Activated CD4-positive, alpha-beta memory T cell treated with anti-CD3 and anti-CD28 coated beads, Interleukin-2, amount 10 ng/mL, durations not matched to agents 7 days and 5 days (primary cell): ENCODE measurements around the gene LRRN1. TPM values are rescaled to one million over a fixed set of nuclear protein-coding genes. Genes with fewer than 3 reads are reported as not detected.
A peak's percentile ranks its signal among the peaks of the same experiment; 100 is the strongest.

Experiments used
- CTCF ChIA-PET: fragments of 350-600 bp; sonication (Branson Sonifier 250); formaldehyde crosslinking; loops from one replicate; lab custom pipeline; 2021; ENCODE audit warnings: antibody characterized with exemption, inconsistent platforms; lab: Charles Lee
- POLR2A ChIA-PET: fragments of 350-600 bp; sonication (Branson Sonifier 250); formaldehyde crosslinking; loops from one replicate; lab custom pipeline; 2021; ENCODE audit warnings: antibody characterized with exemption; lab: Charles Lee
- DNase-seq: peaks from one replicate; pipeline ENCODE4 v3.0.0-alpha.2; 2020
- H3K27ac Mint-ChIP-seq: one replicate; pipeline ENCODE4 v1.8.0; 2021; ENCODE audit warnings: mild to moderate bottlenecking, mixed read lengths
- H3K27me3 Mint-ChIP-seq: one replicate; pipeline ENCODE4 v1.8.0; 2021; ENCODE audit warnings: mixed read lengths
- H3K36me3 Mint-ChIP-seq: one replicate; pipeline ENCODE4 v1.8.0; 2021; ENCODE audit warnings: low read depth, mixed read lengths
- H3K4me1 Mint-ChIP-seq: one replicate; pipeline ENCODE4 v1.8.0; 2021; ENCODE audit warnings: mixed read lengths
- H3K4me3 Mint-ChIP-seq: one replicate; pipeline ENCODE4 v1.8.0; 2021; ENCODE audit warnings: mild to moderate bottlenecking, mixed read lengths
- H3K9me3 Mint-ChIP-seq: one replicate; pipeline ENCODE4 v1.8.0; 2021; ENCODE audit warnings: mixed read lengths
- total RNA-seq, 2 experiments: library from RNA; stranded (reverse); gene quantifications; one replicate each; pipeline ENCODE4 v1.2.3, GENCODE V29; 2021

The LRRN1 gene
- total RNA-seq = under 1 TPM; 0.10 to 0.35 TPM

GRCh38 chr3:3799173-3800079 lies at the start of gene LRRN1:
LRRN1 (plus strand) TSS chr3:3799431; CDS start chr3:3844642, 45,211 bp downstream.
- CTCF ChIA-PET = interaction anchor here (0.7 kb wide), 1 partner anchor 1325 kb away, joined by 3 read pairs; no protein-coding TSS in a partner anchor
- peaks cover 11% of the 10 kb centered on the region for H3K4me1 Mint-ChIP-seq
- POLR2A ChIA-PET = no interaction called here
- H3K4me3 Mint-ChIP-seq = peak within 1 kb of the TSS; percentile 71
- peaks cover 50% of the 10 kb centered on the region for H3K27me3 Mint-ChIP-seq
- no peaks in the 10 kb centered on the region for H3K9me3 Mint-ChIP-seq
- no peak within 1 kb of the TSS for H3K27ac Mint-ChIP-seq
- H3K36me3 Mint-ChIP-seq = no peaks in the 10 kb centered on the region
- DNase-seq = peak; percentile 38

- Mint-ChIP-seq H3K4me3 (no peak overlapping the region), H3K27ac (no peak overlapping the region), H3K9me3 (no peaks in the 10 kb centered on the region), H3K36me3 (no peaks in the 10 kb centered on the region), H3K27me3 (no peaks in the 10 kb centered on the region), H3K4me1 (no peaks in the 10 kb centered on the region)
- no peak for DNase-seq
- POLR2A ChIA-PET = no interaction called here
- CTCF ChIA-PET = no interaction called here
Observed at GRCh38 chr3:3753416-3753815, 45.8 kb upstream of the LRRN1 start.

GRCh38 chr3:3765661-3766060 lies 33.6 kb upstream of the LRRN1 start:
- H3K4me1 Mint-ChIP-seq = no peaks in the 10 kb centered on the region
- H3K36me3 Mint-ChIP-seq = no peaks in the 10 kb centered on the region
- no peak overlapping the region for H3K4me3 Mint-ChIP-seq
- CTCF ChIA-PET = no interaction called here
- no peaks in the 10 kb centered on the region for H3K27me3 Mint-ChIP-seq
- no peak overlapping the region for H3K27ac Mint-ChIP-seq
- POLR2A ChIA-PET = no interaction called here
- no peaks in the 10 kb centered on the region for H3K9me3 Mint-ChIP-seq
- no peak for DNase-seq

- no peak for DNase-seq
- Mint-ChIP-seq H3K9me3 (no peaks in the 10 kb centered on the region), H3K4me3 (no peak overlapping the region), H3K36me3 (no peaks in the 10 kb centered on the region), H3K27me3 (no peaks in the 10 kb centered on the region), H3K27ac (no peak overlapping the region), H3K4me1 (no peaks in the 10 kb centered on the region)
- ChIA-PET CTCF (no interaction called here), POLR2A (no interaction called here)
Observed at GRCh38 chr3:3766140-3766539, 33.1 kb upstream of the LRRN1 start.

- Mint-ChIP-seq H3K4me1 (no peaks in the 10 kb centered on the region), H3K9me3 (peaks cover 3% of the 10 kb centered on the region)
- POLR2A ChIA-PET = no interaction called here
Observed at GRCh38 chr3:3771094-3771493, 28.1 kb upstream of the LRRN1 start.

GRCh38 chr3:3771567-3771966 lies 27.7 kb upstream of the LRRN1 start:
- Mint-ChIP-seq H3K27me3 (no peaks in the 10 kb centered on the region), H3K4me1 (no peaks in the 10 kb centered on the region), H3K27ac (no peak overlapping the region), H3K36me3 (no peaks in the 10 kb centered on the region), H3K4me3 (no peak overlapping the region), H3K9me3 (peaks cover 3% of the 10 kb centered on the region)
- ChIA-PET CTCF (no interaction called here), POLR2A (no interaction called here)
- DNase-seq = no peak

More at GRCh38 chr3:3771094-3771493, 28.1 kb upstream of the LRRN1 start:
- H3K27ac Mint-ChIP-seq = no peak overlapping the region
- no peaks in the 10 kb centered on the region for H3K36me3 Mint-ChIP-seq
- no peaks in the 10 kb centered on the region for H3K27me3 Mint-ChIP-seq
- DNase-seq = no peak
- no peak overlapping the region for H3K4me3 Mint-ChIP-seq
- CTCF ChIA-PET = no interaction called here

GRCh38 chr3:3772338-3772737 lies 26.9 kb upstream of the LRRN1 start:
- Mint-ChIP-seq H3K4me1 (no peaks in the 10 kb centered on the region), H3K27ac (no peak overlapping the region), H3K4me3 (no peak overlapping the region), H3K9me3 (peaks cover 3% of the 10 kb centered on the region), H3K27me3 (no peaks in the 10 kb centered on the region), H3K36me3 (no peaks in the 10 kb centered on the region)
- CTCF ChIA-PET = no interaction called here
- DNase-seq = no peak
- POLR2A ChIA-PET = no interaction called here

- no peaks in the 10 kb centered on the region for H3K27me3 Mint-ChIP-seq
- H3K36me3 Mint-ChIP-seq = no peaks in the 10 kb centered on the region
- POLR2A ChIA-PET = no interaction called here
- no peaks in the 10 kb centered on the region for H3K4me1 Mint-ChIP-seq
- no peak for DNase-seq
- CTCF ChIA-PET = no interaction called here
- H3K9me3 Mint-ChIP-seq = peaks cover 3% of the 10 kb centered on the region
- H3K27ac Mint-ChIP-seq = no peak overlapping the region
- no peak overlapping the region for H3K4me3 Mint-ChIP-seq
Observed at GRCh38 chr3:3772920-3773319, 26.3 kb upstream of the LRRN1 start.

- H3K4me3 Mint-ChIP-seq = no peak overlapping the region
- peaks cover 3% of the 10 kb centered on the region for H3K9me3 Mint-ChIP-seq
- DNase-seq = no peak
- ChIA-PET CTCF (no interaction called here), POLR2A (no interaction called here)
- no peaks in the 10 kb centered on the region for H3K4me1 Mint-ChIP-seq
- H3K27me3 Mint-ChIP-seq = no peaks in the 10 kb centered on the region
- H3K27ac Mint-ChIP-seq = no peak overlapping the region
- H3K36me3 Mint-ChIP-seq = no peaks in the 10 kb centered on the region
Observed at GRCh38 chr3:3776607-3777006, 22.6 kb upstream of the LRRN1 start.

- no peak for DNase-seq
- peaks cover 3% of the 10 kb centered on the region for H3K9me3 Mint-ChIP-seq
- H3K4me3 Mint-ChIP-seq = no peak overlapping the region
- H3K36me3 Mint-ChIP-seq = no peaks in the 10 kb centered on the region
- H3K4me1 Mint-ChIP-seq = no peaks in the 10 kb centered on the region
- no peak overlapping the region for H3K27ac Mint-ChIP-seq
- ChIA-PET POLR2A (no interaction called here), CTCF (no interaction called here)
- no peaks in the 10 kb centered on the region for H3K27me3 Mint-ChIP-seq
Observed at GRCh38 chr3:3778216-3778615, 21.0 kb upstream of the LRRN1 start.

- CTCF ChIA-PET = no interaction called here
- Mint-ChIP-seq H3K27ac (no peak overlapping the region), H3K9me3 (peaks cover 2% of the 10 kb centered on the region), H3K4me3 (no peak overlapping the region), H3K4me1 (no peaks in the 10 kb centered on the region), H3K27me3 (no peaks in the 10 kb centered on the region), H3K36me3 (no peaks in the 10 kb centered on the region)
- DNase-seq = no peak
- POLR2A ChIA-PET = no interaction called here
Observed at GRCh38 chr3:3778641-3779270, 20.5 kb upstream of the LRRN1 start.

GRCh38 chr3:3782457-3782856 lies 16.8 kb upstream of the LRRN1 start:
- no peak overlapping the region for H3K4me3 Mint-ChIP-seq
- ChIA-PET POLR2A (no interaction called here), CTCF (no interaction called here)
- DNase-seq = no peak
- no peaks in the 10 kb centered on the region for H3K36me3 Mint-ChIP-seq
- no peaks in the 10 kb centered on the region for H3K4me1 Mint-ChIP-seq
- H3K9me3 Mint-ChIP-seq = no peaks in the 10 kb centered on the region
- no peaks in the 10 kb centered on the region for H3K27me3 Mint-ChIP-seq
- no peak overlapping the region for H3K27ac Mint-ChIP-seq

- no peaks in the 10 kb centered on the region for H3K36me3 Mint-ChIP-seq
- H3K4me3 Mint-ChIP-seq = no peak overlapping the region
- H3K9me3 Mint-ChIP-seq = peaks cover under 1% of the 10 kb centered on the region
- no peaks in the 10 kb centered on the region for H3K4me1 Mint-ChIP-seq
- POLR2A ChIA-PET = no interaction called here
- no peaks in the 10 kb centered on the region for H3K27me3 Mint-ChIP-seq
- DNase-seq = no peak
- H3K27ac Mint-ChIP-seq = no peak overlapping the region
- CTCF ChIA-PET = no interaction called here
Observed at GRCh38 chr3:3783210-3783609, 16.0 kb upstream of the LRRN1 start.
